ENCODE measurements around the gene FGFRL1. TPM values are rescaled to one million over a fixed set of nuclear protein-coding genes. Genes with fewer than 3 reads are reported as not detected.
"Not testable (repeated sequence)": the region's sequence is repeated elsewhere in the genome, so short reads cannot be mapped to it uniquely, and the experiment has no call there.

FGFRL1 gene
- total RNA-seq, 1 donor from 2014 or later = 8.0 TPM

- intact Hi-C loops (cut with micrococcal nuclease) = loop anchor here (1.0 to 5.0 kb wide), 9 partner anchors 13 to 636 kb away; partner anchors contain the start of genes ATP5ME, GAK, MYL5 and PCGF3
These were observed 37.7 kb upstream of the FGFRL1 start, which contains the start of gene DGKQ for GRCh38 chr4:973431-974397. Gene DGKQ (minus strand): TSS chr4:973569. CDS start chr4:973482, 87 bp downstream.

GRCh38 chr4:974668-975067 lies 36.8 kb upstream of the FGFRL1 start:
- intact Hi-C loops (cut with micrococcal nuclease) = loop anchor here (5.0 kb wide), 1 partner anchor 83 kb away; no protein-coding TSS in a partner anchor

GRCh38 chr4:976016-976415 lies 35.4 kb upstream of the FGFRL1 start:
- intact Hi-C loops (cut with micrococcal nuclease) = not testable (repeated sequence)

GRCh38 chr4:978957-979701 lies 32.3 kb upstream of the FGFRL1 start:
- intact Hi-C loops (cut with micrococcal nuclease) = no loop called here

- intact Hi-C loops (cut with micrococcal nuclease) = loop anchor here (10.0 kb wide), 2 partner anchors 507 to 737 kb away; no protein-coding TSS in a partner anchor
These were observed 29.1 kb upstream of the FGFRL1 start for GRCh38 chr4:982291-982690.

GRCh38 chr4:982814-983213 lies 28.6 kb upstream of the FGFRL1 start:
- intact Hi-C loops (cut with micrococcal nuclease) = loop anchor here (10.0 kb wide), 2 partner anchors 508 to 738 kb away; no protein-coding TSS in a partner anchor

GRCh38 chr4:984336-985054 lies 26.9 kb upstream of the FGFRL1 start:
- intact Hi-C loops (cut with micrococcal nuclease) = loop anchor here (1.0 to 10.0 kb wide), 3 partner anchors 26 to 740 kb away; no protein-coding TSS in a partner anchor

GRCh38 chr4:985123-985830 lies 26.1 kb upstream of the FGFRL1 start:
- intact Hi-C loops (cut with micrococcal nuclease) = loop anchor here (1.0 to 10.0 kb wide), 3 partner anchors 25 to 740 kb away; no protein-coding TSS in a partner anchor

- intact Hi-C loops (cut with micrococcal nuclease) = loop anchor here (1.0 to 10.0 kb wide), 6 partner anchors 13 to 742 kb away; partner anchors contain the start of genes ATP5ME, DGKQ and MYL5
These were observed 25.0 kb upstream of the FGFRL1 start for GRCh38 chr4:986428-986878.

- intact Hi-C loops (cut with micrococcal nuclease) = loop anchor here (1.0 to 10.0 kb wide), 8 partner anchors 14 to 742 kb away; partner anchors contain the start of genes ATP5ME, DGKQ, GAK and MYL5
These were observed 24.4 kb upstream of the FGFRL1 start, which contains the start of gene IDUA for GRCh38 chr4:986879-987623. Gene IDUA (plus strand): TSS chr4:987044. CDS start chr4:987085, 41 bp downstream.

GRCh38 chr4:987624-988513 lies 23.6 kb upstream of the FGFRL1 start:
- intact Hi-C loops (cut with micrococcal nuclease) = loop anchor here (1.0 to 10.0 kb wide), 5 partner anchors 56 to 743 kb away; partner anchors contain the start of genes GAK and TMEM175

GRCh38 chr4:988726-989721 lies 22.4 kb upstream of the FGFRL1 start:
- intact Hi-C loops (cut with micrococcal nuclease) = loop anchor here (10.0 kb wide), 2 partner anchors 514 to 744 kb away; no protein-coding TSS in a partner anchor

GRCh38 chr4:989722-990471 lies 21.5 kb upstream of the FGFRL1 start:
- intact Hi-C loops (cut with micrococcal nuclease) = loop anchor here (10.0 kb wide), 2 partner anchors 515 to 745 kb away; no protein-coding TSS in a partner anchor

- intact Hi-C loops (cut with micrococcal nuclease) = no loop called here
These were observed 20.6 kb upstream of the FGFRL1 start for GRCh38 chr4:990746-991367.

Measured in T-helper 1 cell treated with Interleukin-12 subunit alpha and Interleukin-12 subunit beta and Interleukin-4 antibody, amounts not matched to agents 30 ng/mL and 1 ng/mL, for 36 hours (primary cell).